Transverse colon (tissue), 4 donors: ENCODE results near the gene HNRNPA1. TPM values are rescaled to one million over a fixed set of nuclear protein-coding genes. Genes with fewer than 3 reads are reported as not detected.
"Not testable (repeated sequence)": the region's sequence is repeated elsewhere in the genome, so short reads cannot be mapped to it uniquely, and the experiment has no call there.

Source experiments
- DNase-seq: peaks from one replicate; pipeline ENCODE4 v3.0.0-alpha.2; 2019
- H3K27ac ChIP-seq, 4 donors: fragments of 200-600 bp; sonication (generic); 2 replicates each; pipeline ENCODE4 v1.5.1; 2016 to 2018; ENCODE audit warnings: inconsistent platforms in 4 of 4
- H3K27me3 ChIP-seq: fragments of 200-600 bp; sonication (generic); 2 replicates; pipeline ENCODE4 v1.5.1; 2017; ENCODE audit warnings: inconsistent platforms
- H3K36me3 ChIP-seq, 4 donors: fragments of 200-600 bp; sonication (generic); 2 replicates each; pipeline ENCODE4 v1.5.1; 2017 to 2019; ENCODE audit warnings: inconsistent platforms in 4 of 4
- H3K4me1 ChIP-seq, 4 donors: fragments of 200-600 bp; sonication (generic); 2 replicates each; pipeline ENCODE4 v1.5.1; 2017 to 2020; ENCODE audit warnings: inconsistent platforms in 4 of 4
- H3K4me3 ChIP-seq, 4 donors: fragments of 200-600 bp; sonication (generic); 1 replicate in 1 of 4; 2 replicates in 3 of 4; pipeline versions ENCODE4 v1.5.1 to v1.6.1; 2017 to 2019; ENCODE audit warnings: inconsistent platforms in 4 of 4
- H3K9me3 ChIP-seq, 2 donors: fragments of 200-600 bp; sonication (generic); 2 replicates each; pipeline ENCODE4 v1.5.1; 2017 to 2019; ENCODE audit warnings: inconsistent platforms in 2 of 2
- EP300 ChIP-seq: sonication (generic); formaldehyde crosslinking; IDR thresholded peaks from one replicate; pipeline ENCODE4 v1.6.1; 2017; ENCODE audit warnings: antibody characterized with exemption, low read depth
- POLR2A ChIP-seq: fragments of 450-650 bp; IDR thresholded peaks from one replicate; pipeline ENCODE4 v1.6.1; 2016; ENCODE audit warnings: antibody characterized with exemption, mild to moderate bottlenecking, moderate library complexity
- POLR2AphosphoS5 ChIP-seq, 3 donors: sonication (generic); formaldehyde crosslinking; IDR thresholded peaks; one replicate each; pipeline ENCODE4 v1.6.1; 2016; ENCODE audit warnings: antibody characterized with exemption in 3 of 3
- WGBS, 2 donors: methylation state at CpG; one replicate each; pipeline ENCODE4 v1.1.5; 2018; ENCODE audit warnings: low coverage in 1 of 2; 5-methylcytosine and 5-hydroxymethylcytosine counted together
- in situ Hi-C, 4 donors: fragments of 200-750 bp; cut with MboI; loops; one replicate each; pipeline versions ENCODE4 v1.15.0 to v1.15.1; 2017; ENCODE audit warnings: low sequenced_read_pairs in 3 of 4, low pct_ligation_motif_present in 1 of 4, low pct_unique_long_range_greater_than_20kb in 1 of 4
- intact Hi-C: fragments of 100-400 bp; cut with DNase I; formaldehyde crosslinking; loops from one replicate; pipeline ENCODE4 v1.15.1; 2023; ENCODE audit warnings: low total_unique reads
- total RNA-seq, 4 donors: library from RNA; depleted of rRNA; stranded (reverse); fragments of >200 nt; gene quantifications; one replicate each; pipeline ENCODE4 v1.1.0, GENCODE V29; 2016
- TF ChIP-seq, protein P1 (sequence below), 5 experiments: fragments of 200-600 bp in 3 of 5; fragments of 450-650 bp in 2 of 5; sonication (generic) in 3 of 5; IDR thresholded peaks; 1 replicate in 2 of 5; 2 replicates in 3 of 5; pipeline ENCODE4 v1.5.1; 2016 to 2017; ENCODE audit warnings: antibody characterized with exemption in 5 of 5, inconsistent platforms in 3 of 5, mild to moderate bottlenecking in 2 of 5, moderate library complexity in 1 of 5

Gene HNRNPA1
- total RNA-seq, 4 donors from 2014 or later, result 104 to 747 (median 326) TPM

DNA sequence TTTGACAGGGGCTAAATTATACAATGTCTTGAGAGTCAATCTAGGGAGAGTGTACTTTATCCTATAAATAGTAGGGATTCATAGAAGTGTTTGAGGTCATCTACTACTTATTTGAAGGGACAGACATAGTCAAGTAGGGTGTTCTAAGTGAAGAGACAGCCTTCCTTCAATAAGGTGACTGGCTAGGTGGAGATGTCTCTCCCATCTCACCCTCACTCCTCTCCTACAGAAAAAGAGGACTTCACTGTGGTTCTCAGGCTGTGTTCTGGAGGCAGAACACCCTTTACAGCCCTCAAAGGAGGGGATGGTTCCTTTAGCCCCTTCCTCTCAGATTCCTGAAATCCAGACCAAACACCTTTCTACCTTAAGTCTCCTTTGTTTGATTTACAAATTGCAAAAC lies 23.1 kb downstream of the HNRNPA1 start:
- Histone ChIP-seq H3K4me1 (peaks cover 7 to 22% (median 12%) of the 10 kb centered on the region in 4 donors), H3K9me3 (no peaks in the 10 kb centered on the region), H3K27me3 (peaks cover 45% of the 10 kb centered on the region), H3K4me3 (no peak overlapping the region), H3K27ac (no peak overlapping the region), H3K36me3 (no peaks in the 10 kb centered on the region)
- DNase-seq, result no peak
- no peak for TF ChIP-seq EP300
- TF ChIP-seq POLR2AphosphoS5 (IDR thresholded peaks at IDR 0.05), result no peak
- TF ChIP-seq, protein P1, sequence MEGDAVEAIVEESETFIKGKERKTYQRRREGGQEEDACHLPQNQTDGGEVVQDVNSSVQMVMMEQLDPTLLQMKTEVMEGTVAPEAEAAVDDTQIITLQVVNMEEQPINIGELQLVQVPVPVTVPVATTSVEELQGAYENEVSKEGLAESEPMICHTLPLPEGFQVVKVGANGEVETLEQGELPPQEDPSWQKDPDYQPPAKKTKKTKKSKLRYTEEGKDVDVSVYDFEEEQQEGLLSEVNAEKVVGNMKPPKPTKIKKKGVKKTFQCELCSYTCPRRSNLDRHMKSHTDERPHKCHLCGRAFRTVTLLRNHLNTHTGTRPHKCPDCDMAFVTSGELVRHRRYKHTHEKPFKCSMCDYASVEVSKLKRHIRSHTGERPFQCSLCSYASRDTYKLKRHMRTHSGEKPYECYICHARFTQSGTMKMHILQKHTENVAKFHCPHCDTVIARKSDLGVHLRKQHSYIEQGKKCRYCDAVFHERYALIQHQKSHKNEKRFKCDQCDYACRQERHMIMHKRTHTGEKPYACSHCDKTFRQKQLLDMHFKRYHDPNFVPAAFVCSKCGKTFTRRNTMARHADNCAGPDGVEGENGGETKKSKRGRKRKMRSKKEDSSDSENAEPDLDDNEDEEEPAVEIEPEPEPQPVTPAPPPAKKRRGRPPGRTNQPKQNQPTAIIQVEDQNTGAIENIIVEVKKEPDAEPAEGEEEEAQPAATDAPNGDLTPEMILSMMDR (IDR thresholded peaks at IDR 0.05), result no peak
- TF ChIP-seq POLR2A, result no peak
- intact Hi-C loops (no loop called here), in situ Hi-C loops (no loop called here)

GRCh38 chr12:54304187-54304810 lies 23.8 kb downstream of the HNRNPA1 start:
- H3K27ac ChIP-seq, result no peak overlapping the region
- H3K27me3 ChIP-seq, result peaks cover 39% of the 10 kb centered on the region
- in situ Hi-C loops, result no loop called here
- intact Hi-C loops, result no loop called here
- H3K9me3 ChIP-seq, result no peaks in the 10 kb centered on the region
- H3K4me1 ChIP-seq, result peaks cover 7 to 22% (median 12%) of the 10 kb centered on the region in 4 donors
- no peak overlapping the region for H3K4me3 ChIP-seq
- H3K36me3 ChIP-seq, result no peaks in the 10 kb centered on the region
- DNase-seq, result peak; percentile 69
- 20 to 29% methylated on average over 2 to 12 of the region's 12 CpGs for WGBS, 2 donors
- TF ChIP-seq POLR2A (no peak), EP300 (no peak), POLR2AphosphoS5 (IDR thresholded peaks at IDR 0.05) (no peak)
- TF ChIP-seq, protein P1 (IDR thresholded peaks at IDR 0.05), result no peak

DNA sequence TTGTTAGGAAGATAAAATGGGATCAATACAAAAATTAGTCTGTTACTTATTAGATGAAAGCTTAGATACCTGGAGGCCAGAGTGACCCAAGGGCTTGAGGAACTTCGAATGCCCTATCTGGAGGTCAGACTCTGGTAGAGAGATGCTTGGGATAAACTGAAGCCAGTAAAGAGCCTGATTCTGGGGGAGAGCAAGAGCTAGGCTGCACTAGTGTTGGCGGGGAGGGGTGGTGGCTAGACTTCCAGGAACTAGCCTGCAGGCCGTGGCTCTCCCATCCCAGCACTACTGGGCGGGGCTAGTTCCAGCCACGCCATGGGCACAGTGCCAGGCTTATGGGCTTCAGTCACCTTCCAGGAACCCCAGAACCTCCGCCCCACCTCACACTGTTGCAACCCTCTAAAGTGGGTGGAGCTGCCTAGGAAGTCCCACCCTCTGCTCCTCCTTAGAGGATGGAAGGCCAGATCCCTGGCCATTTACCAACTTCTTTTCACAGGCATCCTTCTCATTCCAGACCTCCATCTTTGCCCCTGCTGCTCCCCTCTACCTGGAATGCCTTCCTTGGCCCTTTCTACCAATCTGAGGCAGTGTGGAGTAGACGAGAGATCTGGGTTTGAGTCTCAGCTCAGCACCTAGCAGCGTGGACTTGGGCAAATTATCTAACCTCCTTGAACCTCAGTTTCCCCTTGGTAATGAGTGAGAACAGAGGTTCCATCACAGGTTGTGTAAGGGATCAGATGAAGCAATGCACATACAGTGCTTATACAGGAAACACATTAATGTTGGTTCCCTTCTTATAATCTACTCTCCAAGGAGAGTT lies 26.6 kb downstream of the HNRNPA1 start:
- in situ Hi-C loops, result no loop called here

GRCh38 chr12:54311051-54311450 lies 30.5 kb downstream of the HNRNPA1 start:
- DNase-seq, result no peak
- H3K4me1 ChIP-seq, result peaks cover 0 to 5% (median 0%) of the 10 kb centered on the region in 4 donors
- H3K36me3 ChIP-seq, result no peaks in the 10 kb centered on the region
- WGBS, 2 donors, result 54 to 64% methylated on average over 2 of the region's 2 CpGs
- in situ Hi-C loops, result no loop called here
- H3K27me3 ChIP-seq, result no peaks in the 10 kb centered on the region
- no peaks in the 10 kb centered on the region for H3K9me3 ChIP-seq
- TF ChIP-seq EP300 (no peak), POLR2AphosphoS5 (IDR thresholded peaks at IDR 0.05) (no peak), POLR2A (no peak)
- TF ChIP-seq, protein P1 (IDR thresholded peaks at IDR 0.05), result no peak
- H3K27ac ChIP-seq, result no peak overlapping the region
- H3K4me3 ChIP-seq, result no peak overlapping the region
- intact Hi-C loops, result no loop called here

More for the DNA sequence above, 26.6 kb downstream of the HNRNPA1 start:
- Histone ChIP-seq H3K36me3 (no peaks in the 10 kb centered on the region), H3K9me3 (no peaks in the 10 kb centered on the region), H3K4me3 (no peak overlapping the region), H3K27me3 (peaks cover 13% of the 10 kb centered on the region), H3K27ac (peak overlapping the region in 1 of 4 donors; percentile 18), H3K4me1 (peaks cover 0 to 10% (median 3%) of the 10 kb centered on the region in 4 donors)
- TF ChIP-seq POLR2AphosphoS5 (IDR thresholded peaks at IDR 0.05) (peak in 1 of 3 donors; percentile 28), POLR2A (no peak), EP300 (no peak)
- TF ChIP-seq, protein P1 (IDR thresholded peaks at IDR 0.05), result no peak
- DNase-seq, result peak; percentile 95
- 44% methylated on average over 8 of the region's 8 CpGs; no CpG with 5 or more reads in 1 of the 2 donors for WGBS, 2 donors
- intact Hi-C loops, result no loop called here

GRCh38 chr12:54312309-54312708 lies 31.8 kb downstream of the HNRNPA1 start:
- intact Hi-C loops, H3K4me1 ChIP-seq, H3K27ac ChIP-seq, in situ Hi-C loops, DNase-seq, H3K9me3 ChIP-seq, H3K4me3 ChIP-seq, H3K36me3 ChIP-seq, H3K27me3 ChIP-seq: not testable (repeated sequence)
- WGBS, 2 donors, result 89 to 96% methylated on average over 4 to 7 of the region's 7 CpGs
